PFSK-1 (cell line): ENCODE measurements around the gene MDGA2. TPM values are rescaled to one million over a fixed set of nuclear protein-coding genes. Genes with fewer than 3 reads are reported as not detected.

Source experiments
- FOXP2 ChIP-seq: optimal IDR thresholded peaks from 2 replicates; pipeline ENCODE3; 2011; ENCODE audit warnings: borderline replicate concordance, control low read depth, inconsistent platforms; ENCODE audit not compliant: insufficient read depth; ENCODE audit errors: extremely low read length, extremely low read depth
- POLR2AphosphoS5 ChIP-seq: IDR thresholded peaks from 2 replicates; pipeline ENCODE4 v1.6.1; 2012; ENCODE audit warnings: low read depth, mild to moderate bottlenecking, control low read depth, low read length, moderate library complexity
- REST ChIP-seq, 2 experiments: IDR thresholded peaks; 2 replicates each; pipeline versions ENCODE4 v1.6.1 to v1.8.0; 2011 to 2012; ENCODE audit warnings: low read depth in 2 of 2, low read length in 2 of 2, control low read depth in 1 of 2, inconsistent platforms in 1 of 2, mild to moderate bottlenecking in 1 of 2, moderate library complexity in 1 of 2; ENCODE audit not compliant: insufficient read depth in 1 of 2
- SIN3A ChIP-seq: IDR thresholded peaks from 2 replicates; pipeline ENCODE4 v1.6.1; 2012; ENCODE audit warnings: mild to moderate bottlenecking, low read length, moderate library complexity, borderline replicate concordance; ENCODE audit not compliant: insufficient read depth
- TAF1 ChIP-seq: IDR thresholded peaks from 2 replicates; pipeline ENCODE4 v1.6.1; 2012; ENCODE audit warnings: low read length, control low read depth, borderline replicate concordance; ENCODE audit not compliant: insufficient read depth
- polyA plus RNA-seq: library from polyadenylated mRNA; unstranded; fragments of >200 nt; gene quantifications from one replicate; pipeline ENCODE4 v1.2.1, GENCODE V29; 2012; ENCODE audit warnings: low read depth, missing spikeins; ENCODE audit not compliant: insufficient read length

MDGA2 gene
- 0.16 TPM for polyA plus RNA-seq

DNA sequence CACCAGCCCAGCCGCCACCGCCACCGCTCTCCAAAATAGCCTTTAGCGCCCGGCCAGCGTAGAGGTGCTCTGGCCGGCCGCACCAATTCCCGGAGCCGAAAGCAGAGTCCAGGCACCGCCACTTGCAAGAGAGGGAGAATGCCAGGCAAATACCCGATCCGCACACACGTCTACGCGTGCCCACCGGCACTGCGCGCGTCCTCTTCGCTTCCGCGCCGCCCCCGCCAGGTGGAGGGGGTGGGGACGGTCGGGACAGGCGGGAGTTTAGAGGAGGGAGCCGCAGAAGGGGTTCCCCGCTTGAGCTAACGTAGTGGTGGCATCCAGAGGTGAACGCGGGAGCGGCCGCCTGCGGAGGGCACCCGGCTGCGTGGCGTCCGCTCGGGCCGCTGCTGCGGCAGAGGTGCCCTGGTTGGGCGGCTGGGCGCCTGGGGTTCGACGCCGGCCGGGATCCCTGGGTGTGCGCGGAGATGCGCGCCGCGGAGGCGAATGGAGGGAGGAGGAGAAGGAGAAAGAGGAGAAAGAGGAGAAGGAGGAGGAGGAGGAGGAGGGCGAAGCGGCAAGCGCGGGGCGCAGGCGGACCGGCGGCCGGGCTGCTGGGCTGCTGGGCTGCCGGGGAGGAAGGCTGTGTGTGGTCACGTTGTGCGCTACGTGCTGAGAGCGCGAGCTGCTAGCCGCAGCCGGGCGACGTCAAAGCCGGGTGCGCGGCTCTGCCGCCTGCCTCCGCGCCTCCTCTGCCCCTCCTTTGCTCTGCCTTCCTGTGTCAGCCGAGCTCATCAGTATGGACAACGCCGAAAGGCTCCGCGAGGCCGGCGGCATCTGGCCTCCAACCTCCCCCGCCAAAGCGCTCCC, at the start of gene MDGA2:
Gene MDGA2, minus strand, starts transcription at position 140 of the 849 bp plus-strand sequence.
- TF ChIP-seq TAF1: no peak

DNA sequence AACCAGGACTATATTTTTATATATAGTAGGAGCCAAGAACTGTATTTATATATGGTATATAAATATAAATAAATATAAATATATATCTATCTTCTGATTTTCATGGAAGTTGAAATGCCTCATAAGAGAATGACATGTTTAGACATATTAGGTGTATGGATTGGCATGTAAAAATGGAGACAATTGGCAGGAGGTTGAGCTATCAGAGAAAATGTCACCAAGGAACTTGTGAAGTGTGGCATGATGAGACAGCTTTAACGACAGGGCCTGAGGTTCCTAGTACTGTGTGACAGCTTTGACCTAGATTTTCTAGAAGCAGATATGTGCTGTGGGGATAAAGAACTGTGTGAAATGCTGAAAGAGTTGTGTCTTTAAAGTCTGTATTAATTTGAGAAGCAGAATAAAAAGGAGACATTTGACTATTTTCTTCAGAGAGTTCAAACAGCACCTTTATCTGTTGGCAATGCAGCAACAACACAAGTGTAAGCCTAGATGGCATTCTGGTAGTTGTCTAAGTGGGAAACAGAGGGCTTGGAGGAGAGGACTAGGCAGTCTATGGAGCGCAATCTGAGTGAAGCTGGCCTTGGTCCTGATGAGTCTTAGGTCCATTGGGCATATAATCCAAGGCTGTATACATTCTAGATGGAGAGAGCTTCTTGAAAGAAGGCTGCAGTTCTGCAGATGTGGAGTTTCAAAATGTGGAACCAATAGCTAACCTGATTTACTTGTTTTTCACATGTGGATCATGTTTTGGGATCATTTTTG, 47.7 kb upstream of the MDGA2 start:
- TF ChIP-seq POLR2AphosphoS5: no peak
- no peak for TF ChIP-seq FOXP2
- TF ChIP-seq REST (IDR thresholded peaks at IDR 0.05; ENCODE audit: insufficient read depth in 1 of 2, low read depth in 2 of 2, low read length in 2 of 2): no peak
- TF ChIP-seq SIN3A: no peak
- TF ChIP-seq TAF1: no peak

DNA sequence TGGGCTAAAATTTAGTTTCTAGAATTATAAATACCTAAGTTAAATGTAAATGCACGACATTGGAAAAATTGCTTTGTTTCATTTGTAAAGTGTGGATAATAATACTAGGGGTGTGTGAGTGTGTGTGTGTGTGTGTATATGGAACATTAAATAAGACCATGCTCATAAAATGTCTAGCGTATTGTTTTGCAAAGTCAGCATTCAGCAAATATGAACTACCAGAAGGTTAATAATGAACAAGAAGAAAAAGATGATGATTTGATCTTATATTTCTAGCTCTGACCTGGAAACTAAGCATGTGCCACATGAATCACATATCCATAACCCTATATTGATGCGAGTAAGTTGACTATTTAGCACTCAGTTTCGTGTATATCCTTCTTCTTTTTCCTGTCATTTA, 44.9 kb upstream of the MDGA2 start:
- no peak for TF ChIP-seq REST (IDR thresholded peaks at IDR 0.05; ENCODE audit: insufficient read depth in 1 of 2, low read depth in 2 of 2, low read length in 2 of 2)
- no peak for TF ChIP-seq SIN3A
- TF ChIP-seq TAF1: no peak
- TF ChIP-seq FOXP2: no peak
- TF ChIP-seq POLR2AphosphoS5: no peak

DNA sequence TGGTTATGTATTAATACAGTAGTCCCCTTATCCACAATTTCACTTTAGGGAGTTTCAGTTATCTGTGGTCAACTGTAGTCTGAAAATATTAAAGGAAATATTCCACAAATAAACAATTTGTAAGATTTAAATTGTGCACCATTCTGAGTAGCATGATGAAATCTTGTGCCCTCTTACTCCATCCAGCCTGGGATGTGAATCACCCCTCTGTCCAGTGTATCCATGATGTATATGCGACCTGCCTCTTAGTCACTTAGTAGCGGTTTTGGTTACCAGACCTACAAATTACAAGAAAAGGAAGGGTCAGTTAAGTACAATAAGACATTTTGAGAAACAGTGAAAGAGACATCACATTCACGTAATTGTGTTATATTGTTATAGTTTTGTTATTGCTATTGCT, 39.9 kb upstream of the MDGA2 start:
- no peak for TF ChIP-seq FOXP2
- no peak for TF ChIP-seq REST (IDR thresholded peaks at IDR 0.05; ENCODE audit: insufficient read depth in 1 of 2, low read depth in 2 of 2, low read length in 2 of 2)
- no peak for TF ChIP-seq TAF1
- no peak for TF ChIP-seq SIN3A
- no peak for TF ChIP-seq POLR2AphosphoS5

DNA sequence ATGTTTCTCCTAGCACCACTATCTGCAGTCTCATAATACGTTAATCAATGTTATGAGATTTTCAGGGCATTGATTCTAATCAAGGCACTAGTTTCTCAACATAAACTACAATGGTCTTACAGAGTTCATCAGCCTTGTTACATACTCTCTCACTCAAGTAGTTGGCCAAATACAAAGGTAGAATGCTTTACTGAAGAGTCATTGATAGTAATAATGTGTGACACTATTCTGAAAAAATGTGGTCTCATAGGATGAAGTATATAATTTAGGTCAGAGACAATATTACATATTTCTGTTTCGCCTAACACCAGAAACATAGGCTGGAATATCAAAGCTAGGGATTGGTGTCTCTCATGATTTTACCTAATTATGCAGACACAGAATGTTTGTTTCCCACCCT, 35.2 kb upstream of the MDGA2 start:
- TF ChIP-seq POLR2AphosphoS5 (no peak), TAF1 (no peak), FOXP2 (no peak), REST (IDR thresholded peaks at IDR 0.05; ENCODE audit: insufficient read depth in 1 of 2, low read depth in 2 of 2, low read length in 2 of 2) (no peak), SIN3A (no peak)
